H1 (cell line): ENCODE measurements around the gene CD7. TPM values are rescaled to one million over a fixed set of nuclear protein-coding genes. Genes with fewer than 3 reads are reported as not detected.
A peak's percentile ranks its signal among the peaks of the same experiment; 100 is the strongest.

Experiments used
- CTCF ChIA-PET: fragments of 300-600 bp; sonication (Branson Sonifier 250); formaldehyde crosslinking; loops from one replicate; lab custom pipeline; 2021; ENCODE audit not compliant: partially characterized antibody; lab: Charles Lee
- POLR2A ChIA-PET: fragments of 300-600 bp; sonication (Branson Sonifier 250); formaldehyde crosslinking; loops from one replicate; lab custom pipeline; 2021; ENCODE audit warnings: inconsistent platforms; ENCODE audit not compliant: partially characterized antibody; lab: Charles Lee
- DNase-seq, 2 experiments: peaks; one replicate each; pipeline versions ENCODE4 v3.0.0 to v3.0.0-alpha.2; 2010 to 2022; ENCODE audit warnings: low spot score in 2 of 2, low read depth in 1 of 2, mixed read lengths in 1 of 2
- FAIRE-seq: peaks from 2 replicates; lab custom pipeline; 2011; peaks lifted over from hg19 to GRCh38; lab: Jason Lieb, UNC
- H2AFZ ChIP-seq: 2 replicates; pipeline ENCODE4 v1.8.1; 2012; ENCODE audit warnings: low read length, inconsistent platforms
- H2AK5ac ChIP-seq: 2 replicates; pipeline ENCODE4 v1.6.1; 2013; ENCODE audit warnings: low read depth, low read length
- H2BK120ac ChIP-seq: replicated peaks from 2 replicates; pipeline ENCODE3; 2013; ENCODE audit warnings: low read depth, low read length, inconsistent platforms
- H2BK12ac ChIP-seq: 2 replicates; pipeline ENCODE4 v1.6.1; 2013; ENCODE audit warnings: low read depth, low read length
- H2BK15ac ChIP-seq: 2 replicates; pipeline ENCODE4 v1.6.1; 2013; ENCODE audit warnings: low read length
- H2BK20ac ChIP-seq: 2 replicates; pipeline ENCODE4 v1.6.1; 2013; ENCODE audit warnings: low read length
- H2BK5ac ChIP-seq: 2 replicates; pipeline ENCODE4 v1.6.1; 2013; ENCODE audit warnings: low read depth, low read length
- H3K14ac ChIP-seq: 2 replicates; pipeline ENCODE4 v1.6.1; 2013; ENCODE audit warnings: inconsistent platforms; ENCODE audit not compliant: insufficient read length
- H3K18ac ChIP-seq: 2 replicates; pipeline ENCODE4 v1.6.1; 2013; ENCODE audit warnings: low read length; ENCODE audit errors: extremely low read depth
- H3K23ac ChIP-seq: 2 replicates; pipeline ENCODE4 v1.6.1; 2013; ENCODE audit warnings: inconsistent platforms; ENCODE audit not compliant: insufficient read length
- H3K23me2 ChIP-seq: 2 replicates; pipeline ENCODE4 v1.6.1; 2013; ENCODE audit warnings: low read depth, low read length
- H3K27ac ChIP-seq: 2 replicates; pipeline ENCODE4 v1.6.1; 2011; ENCODE audit warnings: low read depth, low read length, inconsistent platforms
- H3K27me3 ChIP-seq, 4 experiments: replicated peaks in 1 of 4; 1 replicate in 1 of 4; 2 replicates in 3 of 4; pipeline versions ENCODE4 v1.6.1 to v1.8.1; 2011 to 2013; ENCODE audit warnings: low read length in 3 of 4, mild to moderate bottlenecking in 3 of 4, inconsistent platforms in 2 of 4, mixed read lengths in 2 of 4, moderate library complexity in 1 of 4; ENCODE audit not compliant: control insufficient read depth in 3 of 4, insufficient read depth in 3 of 4; ENCODE audit errors: extremely low read depth in 1 of 4
- H3K36me3 ChIP-seq, 4 experiments: 2 replicates each; pipeline versions ENCODE4 v1.6.1 to v1.8.1; 2011 to 2013; ENCODE audit warnings: mild to moderate bottlenecking in 4 of 4, low read length in 3 of 4, moderate library complexity in 2 of 4, control low read depth in 1 of 4, inconsistent platforms in 1 of 4; ENCODE audit not compliant: insufficient read depth in 4 of 4, control insufficient read depth in 2 of 4
- H3K4ac ChIP-seq: replicated peaks from 2 replicates; pipeline ENCODE3; 2013; ENCODE audit warnings: low read length, low read depth, mixed read lengths, inconsistent platforms; ENCODE audit not compliant: insufficient read length
- H3K4me1 ChIP-seq, 4 experiments: replicated peaks in 1 of 4; 1 replicate in 1 of 4; 2 replicates in 3 of 4; pipeline versions ENCODE4 v1.6.1 to v1.8.1; 2011 to 2013; ENCODE audit warnings: low read length in 3 of 4, inconsistent platforms in 2 of 4, mixed read lengths in 1 of 4; ENCODE audit not compliant: insufficient read depth in 4 of 4, control insufficient read depth in 3 of 4
- H3K4me2 ChIP-seq, 2 experiments: 2 replicates each; pipeline versions ENCODE4 v1.6.1 to v1.8.1; 2011 to 2013; ENCODE audit warnings: low read depth in 2 of 2, low read length in 2 of 2, control low read depth in 1 of 2, inconsistent platforms in 1 of 2, mild to moderate bottlenecking in 1 of 2; ENCODE audit not compliant: insufficient read depth in 1 of 2
- H3K4me3 ChIP-seq, 4 experiments: fragments of 200-600, 300-600 bp in 1 of 4; sonication (generic), shearing (Covaris generic), sonication (Bioruptor Twin) in 1 of 4; 2 replicates each; pipeline versions ENCODE4 v1.5.1 to v1.8.1; 2011 to 2016; ENCODE audit warnings: low read length in 4 of 4, low read depth in 3 of 4, control low read depth in 2 of 4, inconsistent platforms in 2 of 4, mild to moderate bottlenecking in 2 of 4, mixed read lengths in 1 of 4, moderate library complexity in 1 of 4; ENCODE audit not compliant: insufficient read depth in 2 of 4; ENCODE audit errors: extremely low read depth in 1 of 4
- H3K56ac ChIP-seq: replicated peaks from 2 replicates; pipeline ENCODE3; 2013; ENCODE audit warnings: low read depth, mild to moderate bottlenecking, mixed read lengths, low read length, inconsistent platforms; ENCODE audit not compliant: insufficient read length
- H3K79me1 ChIP-seq: 2 replicates; pipeline ENCODE4 v1.6.1; 2013; ENCODE audit warnings: low read depth, low read length, control low read depth
- H3K79me2 ChIP-seq, 2 experiments: 2 replicates each; pipeline versions ENCODE4 v1.6.1 to v1.8.1; 2012 to 2013; ENCODE audit warnings: low read length in 2 of 2, mild to moderate bottlenecking in 2 of 2, inconsistent platforms in 1 of 2; ENCODE audit not compliant: insufficient read depth in 2 of 2, control insufficient read depth in 1 of 2
- H3K9ac ChIP-seq, 4 experiments: replicated peaks in 1 of 4; 1 replicate in 1 of 4; 2 replicates in 3 of 4; pipeline versions ENCODE4 v1.6.1 to v1.8.1; 2011 to 2013; ENCODE audit warnings: low read depth in 3 of 4, low read length in 3 of 4, control low read depth in 2 of 4, mild to moderate bottlenecking in 2 of 4, moderate library complexity in 2 of 4, inconsistent platforms in 1 of 4; ENCODE audit errors: extremely low read depth in 1 of 4
- H3K9me3 ChIP-seq, 2 experiments: 2 replicates each; pipeline versions ENCODE4 v1.6.1 to v1.8.1; 2012 to 2013; ENCODE audit warnings: mild to moderate bottlenecking in 2 of 2, moderate library complexity in 2 of 2, control low read depth in 1 of 2, inconsistent platforms in 1 of 2, low read depth in 1 of 2, low read length in 1 of 2, mixed read lengths in 1 of 2; ENCODE audit not compliant: insufficient read depth in 2 of 2
- H4K20me1 ChIP-seq, 2 experiments: replicated peaks in 1 of 2; 2 replicates each; pipeline versions ENCODE3 to v1.8.1; 2011 to 2013; ENCODE audit warnings: inconsistent platforms in 2 of 2, low read length in 2 of 2, mild to moderate bottlenecking in 1 of 2; ENCODE audit not compliant: insufficient read depth in 2 of 2, control insufficient read depth in 1 of 2
- H4K5ac ChIP-seq: 2 replicates; pipeline ENCODE4 v1.6.1; 2013; ENCODE audit warnings: low read length, low read depth, mixed read lengths, inconsistent platforms; ENCODE audit not compliant: insufficient read length
- H4K8ac ChIP-seq: 2 replicates; pipeline ENCODE4 v1.8.0; 2013; ENCODE audit warnings: mild to moderate bottlenecking, moderate library complexity, low read length, inconsistent platforms; ENCODE audit not compliant: insufficient read depth; ENCODE audit errors: extremely low read depth
- H4K91ac ChIP-seq: replicated peaks from 2 replicates; pipeline ENCODE3; 2013; ENCODE audit warnings: low read length, mixed read lengths, inconsistent platforms; ENCODE audit not compliant: insufficient read length
- BCL11A ChIP-seq, 2 experiments: IDR thresholded peaks; one replicate each; pipeline ENCODE4 v1.6.1; 2011; ENCODE audit warnings: low read depth in 2 of 2, low read length in 2 of 2, mild to moderate bottlenecking in 2 of 2
- NRF1 ChIP-seq: IDR thresholded peaks from 2 replicates; pipeline ENCODE4 v1.6.1; 2011; ENCODE audit warnings: mild to moderate bottlenecking, low read depth, low read length, improper control_type of control experiment
- SAP30 ChIP-seq: fragments of 300-600 bp; sonication (generic); IDR thresholded peaks from 2 replicates; pipeline ENCODE4 v1.7.1; 2012; ENCODE audit warnings: low read length, moderate library complexity, mild to moderate bottlenecking, inconsistent platforms; ENCODE audit not compliant: insufficient read depth, insufficient replicate concordance
- SIRT6 ChIP-seq: IDR thresholded peaks from one replicate; pipeline ENCODE4 v1.7.1; 2012; ENCODE audit warnings: low read length, inconsistent platforms
- SP1 ChIP-seq: IDR thresholded peaks from 2 replicates; pipeline ENCODE4 v1.6.1; 2011; ENCODE audit warnings: low read depth, low read length
- WGBS, 2 experiments: shearing (Covaris generic) in 1 of 2; methylation state at CpG; one replicate each; pipeline versions ENCODE4 v1.1.6 to v1.1.7; 2013 to 2015; ENCODE audit warnings: low lambda C conversion rate in 2 of 2, mixed read lengths in 2 of 2, inconsistent platforms in 1 of 2, low coverage in 1 of 2, missing lambda C conversion rate in 1 of 2; ENCODE audit not compliant: insufficient replicate concordance in 2 of 2, insufficient coverage in 1 of 2, insufficient read length in 1 of 2; ENCODE audit errors: extremely low coverage in 1 of 2, missing lambda C conversion rate in 1 of 2; 5-methylcytosine and 5-hydroxymethylcytosine counted together
- polyA plus RNA-seq, 7 experiments: library from polyadenylated mRNA; depleted of rRNA in 3 of 7; stranded (reverse) in 5 of 7; unstranded in 2 of 7; fragments of >200 nt in 5 of 7; fragments of 200-250 nt in 2 of 7; gene quantifications; 1 replicate in 5 of 7; 2 replicates in 1 of 7; 4 replicates in 1 of 7; pipeline versions ENCODE4 v1.2.1 to v1.2.3, GENCODE V29; 2011 to 2013; ENCODE audit warnings: missing spikeins in 2 of 7, mixed read lengths in 2 of 7
- total RNA-seq: library from RNA; stranded (reverse); fragmentation: NEBNext Ultra II Directional; extraction: Animal tissue kit (Norgen Biotek cat#: 25700); gene quantifications from 2 replicates; pipeline ENCODE4 v1.2.1, GENCODE V29; 2021

The CD7 gene
- total and polyA plus RNA-seq, 2 of the 8 experiments (the other 6 are each of a cell fraction or from before 2014, with no cell fraction given): 0.83 to 0.86 TPM

DNA sequence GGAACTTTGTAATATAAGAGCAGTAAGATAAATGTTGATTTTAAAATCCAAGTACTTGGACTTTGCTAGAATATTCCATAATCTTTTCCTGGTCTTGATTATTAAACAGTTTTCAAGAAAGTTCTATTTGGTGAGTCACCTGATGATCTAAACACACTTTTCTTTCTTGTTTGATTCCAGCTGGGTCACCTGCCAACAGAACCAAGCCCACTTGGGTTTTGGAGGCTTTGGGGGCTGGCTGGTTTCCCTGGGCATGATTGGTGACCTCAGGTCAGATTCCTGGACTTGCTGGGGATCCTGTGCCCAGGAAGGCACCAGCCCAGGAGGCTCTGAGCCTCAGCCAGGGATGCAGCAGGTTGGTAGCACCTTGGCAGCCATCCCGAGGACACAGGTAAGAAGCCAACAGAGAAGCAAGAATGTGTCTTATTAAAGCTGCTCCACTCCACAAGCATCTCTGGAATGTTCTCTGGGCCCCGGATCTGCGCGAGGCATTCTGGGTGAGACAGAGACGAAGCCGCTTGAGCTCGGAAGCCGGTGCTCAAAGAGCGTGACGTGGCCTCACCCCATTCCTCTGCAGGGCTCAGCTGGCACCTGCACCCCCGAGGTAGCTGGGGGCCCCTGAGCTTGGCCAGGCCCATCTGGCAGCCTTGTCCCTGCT lies 38.5 kb upstream of the CD7 start:
- no peak overlapping the region for H4K5ac ChIP-seq
- no peak overlapping the region for H3K14ac ChIP-seq
- H3K36me3 ChIP-seq: no peaks in the 10 kb centered on the region
- H2BK12ac ChIP-seq: 0 out of 2 replicates have a peak overlapping the region, but pooled peaks have one; percentile 19
- H3K27ac ChIP-seq: no peak overlapping the region
- H4K8ac ChIP-seq: peak overlapping the region; percentile 45; the same call in 1 of the 2 replicates
- no peak overlapping the region for H3K4me3 ChIP-seq
- TF ChIP-seq BCL11A (IDR thresholded peaks at IDR 0.05; ENCODE audit: low read depth in 2 of 2, low read length in 2 of 2) (no peak), SIRT6 (no peak), SAP30 (no peak), SP1 (no peak), NRF1 (no peak)
- DNase-seq (no peak), FAIRE-seq (no peak)
- no peak overlapping the region for H3K9ac ChIP-seq
- no peak overlapping the region for H3K23ac ChIP-seq
- H3K56ac ChIP-seq: no peak overlapping the region
- POLR2A ChIA-PET: no interaction called here
- H3K4me1 ChIP-seq: peaks cover 0 to 6% (median 5%) of the 10 kb centered on the region in 4 experiments; a peak in 5 of 7 replicates
- H4K91ac ChIP-seq: no peak overlapping the region
- H2BK15ac ChIP-seq: no peak overlapping the region
- H3K23me2 ChIP-seq: no peaks in the 10 kb centered on the region
- H2AK5ac ChIP-seq: no peak overlapping the region
- no peak overlapping the region for H2BK120ac ChIP-seq
- no peak overlapping the region for H3K18ac ChIP-seq
- no peaks in the 10 kb centered on the region for H3K9me3 ChIP-seq
- WGBS, 2 experiments: 89% methylated on average over 11 of the region's 11 CpGs; no CpG with 5 or more reads in 1 of the 2 experiments
- H4K20me1 ChIP-seq: no peaks in the 10 kb centered on the region
- CTCF ChIA-PET: interaction anchor here (0.6 to 2.5 kb wide), 9 partner anchors 10 to 192 kb away, joined by 3 to 15 read pairs (median 3); partner anchors contain the start of gene UTS2R
- no peak overlapping the region for H2AFZ ChIP-seq
- peaks cover 0 to 3% (median 1%) of the 10 kb centered on the region in 4 experiments; a peak in 3 of 7 replicates for H3K27me3 ChIP-seq
- H3K4me2 ChIP-seq: no peak overlapping the region
- H3K4ac ChIP-seq: no peak overlapping the region
- no peak overlapping the region for H2BK5ac ChIP-seq
- no peak overlapping the region for H2BK20ac ChIP-seq
- H3K79me1 ChIP-seq: no peaks in the 10 kb centered on the region; the same call in 1 of the 2 replicates
- H3K79me2 ChIP-seq: no peaks in the 10 kb centered on the region
